GM23338 (cell line): ENCODE measurements around the gene VPS54. TPM values are rescaled to one million over a fixed set of nuclear protein-coding genes. Genes with fewer than 3 reads are reported as not detected.

Source experiments
- ATAC-seq: fragments of 200-7000 bp; cut with Tn5 transposase; 3 replicates; pipeline ENCODE4 v1.9.1; 2020
- DNase-seq: peaks from one replicate; pipeline ENCODE4 v3.0.0-alpha.2; 2015; ENCODE audit warnings: low spot score
- H2AFZ ChIP-seq: fragments of 200-600 bp; sonication (generic); 2 replicates; pipeline ENCODE4 v1.8.0; 2016; ENCODE audit warnings: antibody characterized with exemption, mild to moderate bottlenecking, moderate library complexity
- H3F3A ChIP-seq: fragments of 200-600 bp; sonication (generic); replicated peaks from 2 replicates; pipeline ENCODE4 v1.8.0; 2017; ENCODE audit warnings: antibody characterized with exemption, mixed run types, low read depth
- H3K27ac ChIP-seq: fragments of 200-600 bp; sonication (generic); 2 replicates; pipeline ENCODE4 v1.6.1; 2016; ENCODE audit warnings: low read depth
- H3K27me3 ChIP-seq: fragments of 200-600 bp; sonication (generic); 2 replicates; pipeline ENCODE4 v1.8.0; 2016; ENCODE audit warnings: mild to moderate bottlenecking, mixed run types, moderate library complexity; ENCODE audit not compliant: insufficient read depth
- H3K36me3 ChIP-seq: fragments of 200-600 bp; sonication (generic); 2 replicates; pipeline ENCODE4 v1.8.0; 2016; ENCODE audit warnings: mild to moderate bottlenecking; ENCODE audit not compliant: insufficient read depth
- H3K4me1 ChIP-seq: fragments of 200-600 bp; sonication (generic); 2 replicates; pipeline ENCODE4 v1.8.0; 2016; ENCODE audit warnings: mild to moderate bottlenecking, moderate library complexity; ENCODE audit not compliant: insufficient read depth
- H3K4me2 ChIP-seq: fragments of 200-600 bp; sonication (generic); 2 replicates; pipeline ENCODE4 v1.7.1; 2017; ENCODE audit warnings: mixed run types
- H3K4me3 ChIP-seq: fragments of 200-600 bp; sonication (generic); 2 replicates; pipeline ENCODE4 v1.6.1; 2016; ENCODE audit warnings: mixed run types
- H3K79me2 ChIP-seq: fragments of 200-600 bp; sonication (generic); replicated peaks from 2 replicates; pipeline ENCODE4 v1.8.0; 2017; ENCODE audit warnings: mild to moderate bottlenecking; ENCODE audit not compliant: insufficient read depth
- H3K9me2 ChIP-seq: fragments of 200-600 bp; sonication (generic); 2 replicates; pipeline ENCODE4 v1.8.0; 2017; ENCODE audit not compliant: insufficient read depth
- H4K20me1 ChIP-seq: fragments of 200-600 bp; sonication (generic); replicated peaks from 2 replicates; pipeline ENCODE4 v1.8.0; 2017; ENCODE audit warnings: mild to moderate bottlenecking; ENCODE audit not compliant: insufficient read depth
- H3K27ac Mint-ChIP-seq: 2 replicates; pipeline ENCODE4 v1.8.0; 2020; ENCODE audit warnings: inconsistent platforms, mild to moderate bottlenecking, moderate library complexity, mixed read lengths
- H3K27me3 Mint-ChIP-seq: 3 replicates; pipeline ENCODE4 v1.8.0; 2022; ENCODE audit warnings: low read depth, mild to moderate bottlenecking, moderate library complexity, mixed read lengths, inconsistent platforms; ENCODE audit not compliant: insufficient read depth, poor library complexity
- H3K36me3 Mint-ChIP-seq: 3 replicates; pipeline ENCODE4 v1.8.0; 2021; ENCODE audit warnings: low read depth, mild to moderate bottlenecking, inconsistent platforms, moderate library complexity, mixed read lengths
- H3K4me1 Mint-ChIP-seq: 3 replicates; pipeline ENCODE4 v1.8.0; 2020; ENCODE audit warnings: mild to moderate bottlenecking, inconsistent platforms, mixed read lengths
- H3K4me3 Mint-ChIP-seq: 3 replicates; pipeline ENCODE4 v1.8.0; 2021; ENCODE audit warnings: moderate library complexity, mild to moderate bottlenecking, inconsistent platforms, mixed read lengths
- H3K9me3 Mint-ChIP-seq: 3 replicates; pipeline ENCODE4 v1.8.0; 2020; ENCODE audit warnings: moderate library complexity, mild to moderate bottlenecking, inconsistent platforms, mixed read lengths
- CREB1 ChIP-seq: fragments of 250-450 bp; sonication (Bioruptor Pico); IDR thresholded peaks from 2 replicates; pipeline ENCODE4 v1.5.0; 2020; ENCODE audit warnings: low read depth, mild to moderate bottlenecking, moderate library complexity
- CTCF ChIP-seq, 2 experiments: fragments of 200-600 bp in 1 of 2; sonication (generic) in 1 of 2; conservative IDR thresholded peaks; 2 replicates each; pipeline versions ENCODE4 v1.5.1 to v1.6.1; 2016 to 2017; ENCODE audit warnings: antibody characterized with exemption in 2 of 2, low read depth in 2 of 2, mild to moderate bottlenecking in 2 of 2, moderate library complexity in 1 of 2
- ETS1 ChIP-seq: IDR thresholded peaks from 2 replicates; pipeline ENCODE4 v1.6.1; 2016; ENCODE audit warnings: antibody characterized with exemption
- EZH2 ChIP-seq: fragments of 200-600 bp; sonication (generic); IDR thresholded peaks from one replicate; pipeline ENCODE4 v1.8.0; 2017; ENCODE audit warnings: antibody characterized with exemption, mild to moderate bottlenecking, low read depth; ENCODE audit not compliant: unreplicated experiment
- EZH2phosphoT487 ChIP-seq: fragments of 200-600 bp; sonication (generic); IDR thresholded peaks from one replicate; pipeline ENCODE4 v1.8.1; 2018; ENCODE audit warnings: antibody characterized with exemption; ENCODE audit not compliant: unreplicated experiment
- JUNB ChIP-seq: IDR thresholded peaks from one replicate; pipeline ENCODE4 v1.6.1; 2016; ENCODE audit warnings: antibody characterized with exemption; ENCODE audit not compliant: unreplicated experiment
- NANOG ChIP-seq: IDR thresholded peaks from 2 replicates; pipeline ENCODE4 v1.6.1; 2016; ENCODE audit warnings: antibody characterized with exemption, borderline replicate concordance
- POLR2AphosphoS5 ChIP-seq: IDR thresholded peaks from 2 replicates; pipeline ENCODE4 v1.6.1; 2016; ENCODE audit warnings: antibody characterized with exemption, low read depth
- REST ChIP-seq: IDR thresholded peaks from one replicate; pipeline ENCODE4 v1.6.1; 2018; ENCODE audit warnings: antibody characterized with exemption; ENCODE audit not compliant: unreplicated experiment
- STAT1 ChIP-seq: IDR thresholded peaks from one replicate; pipeline ENCODE4 v1.6.1; 2016; ENCODE audit warnings: antibody characterized with exemption; ENCODE audit not compliant: unreplicated experiment
- ZNF114 ChIP-seq: fragments of 250-450 bp; sonication (Bioruptor Pico); IDR thresholded peaks from 2 replicates; pipeline ENCODE4 v1.5.0; 2020; ENCODE audit warnings: mild to moderate bottlenecking, moderate library complexity
- ZNF331 ChIP-seq: fragments of 250-450 bp; sonication (Bioruptor Pico); IDR thresholded peaks from 2 replicates; pipeline ENCODE4 v1.5.0; 2020; ENCODE audit warnings: low read depth, mild to moderate bottlenecking, moderate library complexity
- ZNF462 ChIP-seq: fragments of 250-450 bp; sonication (Bioruptor Pico); IDR thresholded peaks from 2 replicates; pipeline ENCODE4 v1.5.0; 2020; ENCODE audit warnings: mild to moderate bottlenecking, moderate library complexity
- polyA plus RNA-seq: library from polyadenylated mRNA; unstranded; fragments of >200 nt; fragmentation: Nextera tagmentation; extraction: Ambion mirVana; gene quantifications from 2 replicates; pipeline ENCODE4 v1.2.1, GENCODE V29; 2016
- total RNA-seq: library from RNA; depleted of rRNA; stranded (reverse); fragments of >200 nt; shearing (Covaris generic); gene quantifications from 2 replicates; pipeline ENCODE4 v1.2.3, GENCODE V29; 2014

The VPS54 gene
- total and polyA plus RNA-seq, 2 experiments from 2014 or later = 6.6 to 17.0 TPM

- Histone ChIP-seq H3K9me2 (no peaks in the 10 kb centered on the region), H2AFZ (no peak overlapping the region), H3K36me3 (no peaks in the 10 kb centered on the region), H4K20me1 (0 out of 2 replicates have a peak, but pooled peaks cover 3% of the 10 kb centered on the region), H3K79me2 (0 out of 2 replicates have a peak, but pooled peaks cover 3% of the 10 kb centered on the region), H3K4me3 (no peak overlapping the region), H3K4me2 (no peak overlapping the region), H3F3A (no peaks in the 10 kb centered on the region), H3K4me1 (peaks cover 14% of the 10 kb centered on the region; the same call in 1 of the 2 replicates), H3K27me3 (no peaks in the 10 kb centered on the region), H3K27ac (no peak overlapping the region)
- ATAC-seq (no peak), DNase-seq (peak; percentile 13)
- Mint-ChIP-seq H3K27ac (no peak overlapping the region), H3K27me3 (peaks cover 6% of the 10 kb centered on the region), H3K4me1 (peaks cover 28% of the 10 kb centered on the region), H3K9me3 (peaks cover 14% of the 10 kb centered on the region), H3K4me3 (no peak overlapping the region), H3K36me3 (peaks cover 18% of the 10 kb centered on the region)
- TF ChIP-seq ZNF114 (CRISPR knock-in tag) (no peak), JUNB (no peak), EZH2phosphoT487 (no peak), ZNF331 (CRISPR knock-in tag) (no peak), POLR2AphosphoS5 (no peak), STAT1 (no peak), REST (no peak), ETS1 (no peak), EZH2 (no peak), NANOG (no peak), ZNF462 (CRISPR knock-in tag) (no peak), CREB1 (CRISPR knock-in tag) (no peak), CTCF (conservative IDR thresholded peaks at IDR 0.05; ENCODE audit: low read depth in 2 of 2) (no peak)
These were observed 29.2 kb downstream of the VPS54 start for GRCh38 chr2:63990072-63990471.
